Chondrocyte (in vitro differentiated cells): ENCODE results near the gene ESPNL. TPM values are rescaled to one million over a fixed set of nuclear protein-coding genes. Genes with fewer than 3 reads are reported as not detected.

Experiments used
- DNase-seq: peaks from one replicate; pipeline ENCODE4 v3.0.0; 2021; ENCODE audit warnings: mixed read lengths, low spot score
- H3K27ac Mint-ChIP-seq: one replicate; pipeline ENCODE4 v1.8.0; 2021; ENCODE audit warnings: mild to moderate bottlenecking, moderate library complexity, mixed read lengths; ENCODE audit not compliant: unreplicated experiment
- H3K27me3 Mint-ChIP-seq: 2 replicates; pipeline ENCODE4 v1.8.0; 2021; ENCODE audit warnings: low read depth, mixed read lengths
- H3K36me3 Mint-ChIP-seq: 2 replicates; pipeline ENCODE4 v1.8.0; 2021; ENCODE audit warnings: low read depth, mixed read lengths
- H3K4me1 Mint-ChIP-seq: 2 replicates; pipeline ENCODE4 v1.8.0; 2021; ENCODE audit warnings: low read depth, mild to moderate bottlenecking, mixed read lengths
- H3K4me3 Mint-ChIP-seq: one replicate; pipeline ENCODE4 v1.8.0; 2021; ENCODE audit warnings: mild to moderate bottlenecking, moderate library complexity, mixed read lengths; ENCODE audit not compliant: unreplicated experiment
- H3K9me3 Mint-ChIP-seq: 2 replicates; pipeline ENCODE4 v1.8.0; 2021; ENCODE audit warnings: low read depth, mixed read lengths
- CTCF ChIP-seq: fragments of 200-600 bp; sonication (generic); IDR thresholded peaks from 2 replicates; pipeline ENCODE4 v1.5.0; 2021; ENCODE audit warnings: antibody characterized with exemption, mild to moderate bottlenecking, moderate library complexity
- total RNA-seq: library from RNA; stranded (reverse); gene quantifications from 3 replicates; pipeline ENCODE4 v1.2.1, GENCODE V29; 2021

ESPNL gene
- total RNA-seq, 1 donor from 2014 or later = 0.07 TPM

GRCh38 chr2:238155761-238156694, 55.9 kb downstream of the ESPNL start:
- Mint-ChIP-seq H3K27ac (peak overlapping the region; percentile 47), H3K4me3 (no peak overlapping the region), H3K27me3 (no peaks in the 10 kb centered on the region), H3K4me1 (peaks cover 19% of the 10 kb centered on the region), H3K9me3 (peaks cover 8% of the 10 kb centered on the region), H3K36me3 (peaks cover 2% of the 10 kb centered on the region)
- DNase-seq = peak; percentile 73
- no peak for TF ChIP-seq CTCF

GRCh38 chr2:238157506-238158017, 57.4 kb downstream of the ESPNL start:
- TF ChIP-seq CTCF = no peak
- peaks cover 2% of the 10 kb centered on the region for H3K36me3 Mint-ChIP-seq
- no peak overlapping the region for H3K27ac Mint-ChIP-seq
- no peak overlapping the region for H3K4me3 Mint-ChIP-seq
- no peaks in the 10 kb centered on the region for H3K27me3 Mint-ChIP-seq
- H3K9me3 Mint-ChIP-seq = peaks cover 8% of the 10 kb centered on the region
- H3K4me1 Mint-ChIP-seq = peaks cover 19% of the 10 kb centered on the region
- DNase-seq = peak; percentile 84

- H3K4me3 Mint-ChIP-seq = peak overlapping the region; percentile 9
- H3K36me3 Mint-ChIP-seq = peaks cover 2% of the 10 kb centered on the region
- H3K27ac Mint-ChIP-seq = no peak overlapping the region
- DNase-seq = peak; percentile 91
- H3K9me3 Mint-ChIP-seq = peaks cover 8% of the 10 kb centered on the region
- H3K27me3 Mint-ChIP-seq = no peaks in the 10 kb centered on the region
- no peak for TF ChIP-seq CTCF
- H3K4me1 Mint-ChIP-seq = peaks cover 22% of the 10 kb centered on the region
Measured at GRCh38 chr2:238158018-238158508, 57.9 kb downstream of the ESPNL start.

DNA sequence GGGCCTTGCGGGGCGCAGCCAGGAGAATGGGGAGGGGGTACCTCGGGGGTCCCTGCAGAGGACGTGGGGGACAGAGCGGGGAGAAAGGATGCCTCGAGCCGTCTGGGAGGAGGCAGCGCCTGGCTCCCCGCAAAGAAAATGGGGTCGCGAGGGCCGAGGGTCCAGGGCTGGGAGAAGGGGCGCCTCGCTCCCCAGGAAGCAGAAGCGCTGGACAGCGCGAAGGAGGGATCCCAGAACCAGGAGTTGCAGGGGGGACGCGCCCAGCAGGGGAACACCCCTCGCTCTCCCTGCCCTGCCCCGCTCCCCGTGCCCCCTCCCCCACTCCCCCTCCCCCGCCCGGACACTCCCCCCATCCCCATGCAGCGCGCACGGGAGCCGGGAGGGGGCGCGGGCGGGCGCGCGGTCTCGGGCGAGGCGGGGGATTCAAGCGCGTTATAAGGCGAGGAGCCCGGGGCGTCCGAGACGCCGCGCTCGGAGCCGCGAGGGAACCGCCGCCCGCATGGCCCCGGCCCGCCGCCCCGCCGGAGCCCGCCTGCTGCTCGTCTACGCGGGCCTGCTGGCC, 58.5 kb downstream of the ESPNL start, which contains the start of gene ERFE:
Gene ERFE (plus strand): TSS at position 462 of the 562 bp plus-strand sequence. CDS start 38 bp downstream, at position 500.
- Mint-ChIP-seq H3K27ac (no peak within 1 kb of the TSS), H3K27me3 (no peaks in the 10 kb centered on the region), H3K36me3 (peaks cover 2% of the 10 kb centered on the region), H3K4me3 (peak within 1 kb of the TSS; percentile 60), H3K9me3 (peaks cover 8% of the 10 kb centered on the region), H3K4me1 (peaks cover 25% of the 10 kb centered on the region)
- peak; percentile 79 for TF ChIP-seq CTCF
- no peak for DNase-seq

- DNase-seq = peak; percentile 56
- Mint-ChIP-seq H3K27ac (no peak overlapping the region), H3K4me3 (peak overlapping the region; percentile 60), H3K4me1 (peaks cover 25% of the 10 kb centered on the region), H3K9me3 (peaks cover 6% of the 10 kb centered on the region), H3K27me3 (no peaks in the 10 kb centered on the region), H3K36me3 (no peaks in the 10 kb centered on the region)
- TF ChIP-seq CTCF = no peak
Measured at GRCh38 chr2:238159071-238159539, 59.0 kb downstream of the ESPNL start.
